Loucy (cell line): ENCODE data around the gene RMDN2.
"Not testable (repeated sequence)": the region's sequence is repeated elsewhere in the genome, so short reads cannot be mapped to it uniquely, and the experiment has no call there.

Source experiments
- H2AFZ ChIP-seq: fragments of 200-600 bp; sonication (generic); 2 replicates; pipeline ENCODE4 v1.6.0; 2016; ENCODE audit warnings: antibody characterized with exemption, mild to moderate bottlenecking, low read length, moderate library complexity
- H3F3A ChIP-seq: fragments of 200-600 bp; 2 replicates; pipeline ENCODE4 v1.6.0; 2016; ENCODE audit warnings: antibody characterized with exemption, low read depth, mild to moderate bottlenecking
- H3K27me3 ChIP-seq: fragments of 200-600 bp; sonication (generic); 2 replicates; pipeline ENCODE4 v1.6.1; 2014; ENCODE audit warnings: low read length, mild to moderate bottlenecking; ENCODE audit not compliant: insufficient read depth, poor library complexity, severe bottlenecking
- H3K36me3 ChIP-seq: fragments of 200-600 bp; sonication (generic); 2 replicates; pipeline ENCODE4 v1.6.1; 2016; ENCODE audit warnings: low read length; ENCODE audit not compliant: insufficient read depth
- H3K4me1 ChIP-seq: fragments of 200-600 bp; sonication (generic); 2 replicates; pipeline ENCODE4 v1.5.1; 2014; ENCODE audit warnings: low read length, mild to moderate bottlenecking; ENCODE audit not compliant: insufficient read depth, poor library complexity, severe bottlenecking
- H3K4me2 ChIP-seq: fragments of 200-600 bp; sonication (generic); 2 replicates; pipeline ENCODE4 v1.6.0; 2014; ENCODE audit warnings: antibody characterized with exemption, low read length, low read depth, mild to moderate bottlenecking; ENCODE audit not compliant: poor library complexity, severe bottlenecking
- H3K4me3 ChIP-seq: fragments of 200-600 bp; sonication (generic); 2 replicates; pipeline ENCODE4 v1.5.1; 2014; ENCODE audit warnings: low read length, mild to moderate bottlenecking, mixed read lengths; ENCODE audit not compliant: poor library complexity, severe bottlenecking
- H3K79me2 ChIP-seq: fragments of 200-600 bp; sonication (generic); 2 replicates; pipeline ENCODE4 v1.6.1; 2014; ENCODE audit warnings: low read length; ENCODE audit not compliant: insufficient read depth
- H3K9ac ChIP-seq: fragments of 200-600 bp; sonication (generic); 2 replicates; pipeline ENCODE4 v1.6.0; 2014; ENCODE audit warnings: mild to moderate bottlenecking, low read depth, low read length, moderate library complexity; ENCODE audit not compliant: poor library complexity, severe bottlenecking
- H3K9me2 ChIP-seq: fragments of 200-600 bp; sonication (generic); replicated peaks from 2 replicates; pipeline ENCODE4 v1.6.1; 2016; ENCODE audit warnings: low read depth, low read length, mixed read lengths
- H3K9me3 ChIP-seq: fragments of 200-600 bp; sonication (generic); 2 replicates; pipeline ENCODE4 v1.6.1; 2014; ENCODE audit warnings: mild to moderate bottlenecking, antibody characterized with exemption, low read length, low read depth; ENCODE audit not compliant: insufficient read depth
- H4K20me1 ChIP-seq: fragments of 200-600 bp; sonication (generic); 2 replicates; pipeline ENCODE4 v1.6.0; 2014; ENCODE audit warnings: antibody characterized with exemption, low read length, mild to moderate bottlenecking; ENCODE audit not compliant: insufficient read depth, poor library complexity, severe bottlenecking
- EZH2phosphoT487 ChIP-seq: fragments of 200-600 bp; IDR thresholded peaks from 2 replicates; pipeline ENCODE4 v1.6.1; 2018; ENCODE audit warnings: antibody characterized with exemption, mild to moderate bottlenecking, moderate library complexity, borderline replicate concordance
- TF ChIP-seq, protein P1 (sequence below): fragments of 200-600 bp; sonication (generic); conservative IDR thresholded peaks from 2 replicates; pipeline ENCODE4 v1.5.1; 2014; ENCODE audit warnings: mild to moderate bottlenecking, antibody characterized with exemption, low read length

Gene RMDN2

DNA sequence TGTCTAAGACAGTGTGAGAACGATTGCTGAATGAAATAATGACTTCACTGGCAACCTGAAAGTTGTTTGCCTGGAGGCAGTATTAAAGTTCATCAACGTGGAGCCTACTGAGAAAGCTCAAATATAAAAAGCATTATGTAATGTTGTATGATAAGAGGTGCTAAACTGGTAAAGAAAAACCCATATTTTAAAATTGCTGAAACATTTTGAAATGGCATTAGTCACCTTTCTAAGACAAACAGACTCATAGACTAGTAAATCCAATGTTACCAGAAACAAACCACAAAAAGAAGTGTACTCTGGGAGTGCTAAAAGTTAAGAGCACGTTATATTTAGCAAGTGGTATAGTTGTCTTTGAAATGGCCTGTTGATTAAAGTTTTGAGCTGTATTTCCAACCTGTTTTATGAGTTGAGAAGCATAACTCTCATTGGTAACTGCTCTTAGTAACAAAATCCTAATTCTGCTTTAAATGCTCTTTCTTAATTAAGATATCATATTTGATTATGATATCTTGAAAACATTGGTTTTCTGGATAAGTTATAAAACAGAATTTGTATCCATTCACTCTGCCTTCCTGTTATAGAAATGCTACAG lies 88.2 kb downstream of the RMDN2 start:
- H3K27me3 ChIP-seq = no peaks in the 10 kb centered on the region
- no peaks in the 10 kb centered on the region for H3K36me3 ChIP-seq
- H3K79me2 ChIP-seq = no peaks in the 10 kb centered on the region
- H3K4me1 ChIP-seq = no peaks in the 10 kb centered on the region
- no peaks in the 10 kb centered on the region for H4K20me1 ChIP-seq
- H3K4me3 ChIP-seq = no peak overlapping the region
- no peak for TF ChIP-seq EZH2phosphoT487
- TF ChIP-seq, protein P1, sequence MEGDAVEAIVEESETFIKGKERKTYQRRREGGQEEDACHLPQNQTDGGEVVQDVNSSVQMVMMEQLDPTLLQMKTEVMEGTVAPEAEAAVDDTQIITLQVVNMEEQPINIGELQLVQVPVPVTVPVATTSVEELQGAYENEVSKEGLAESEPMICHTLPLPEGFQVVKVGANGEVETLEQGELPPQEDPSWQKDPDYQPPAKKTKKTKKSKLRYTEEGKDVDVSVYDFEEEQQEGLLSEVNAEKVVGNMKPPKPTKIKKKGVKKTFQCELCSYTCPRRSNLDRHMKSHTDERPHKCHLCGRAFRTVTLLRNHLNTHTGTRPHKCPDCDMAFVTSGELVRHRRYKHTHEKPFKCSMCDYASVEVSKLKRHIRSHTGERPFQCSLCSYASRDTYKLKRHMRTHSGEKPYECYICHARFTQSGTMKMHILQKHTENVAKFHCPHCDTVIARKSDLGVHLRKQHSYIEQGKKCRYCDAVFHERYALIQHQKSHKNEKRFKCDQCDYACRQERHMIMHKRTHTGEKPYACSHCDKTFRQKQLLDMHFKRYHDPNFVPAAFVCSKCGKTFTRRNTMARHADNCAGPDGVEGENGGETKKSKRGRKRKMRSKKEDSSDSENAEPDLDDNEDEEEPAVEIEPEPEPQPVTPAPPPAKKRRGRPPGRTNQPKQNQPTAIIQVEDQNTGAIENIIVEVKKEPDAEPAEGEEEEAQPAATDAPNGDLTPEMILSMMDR = no peak
- no peaks in the 10 kb centered on the region for H3F3A ChIP-seq
- no peak overlapping the region for H2AFZ ChIP-seq
- no peaks in the 10 kb centered on the region for H3K9me3 ChIP-seq
- no peaks in the 10 kb centered on the region for H3K9me2 ChIP-seq
- no peak overlapping the region for H3K4me2 ChIP-seq
- no peak overlapping the region for H3K9ac ChIP-seq

- H3F3A ChIP-seq = no peaks in the 10 kb centered on the region
- H3K4me2 ChIP-seq = no peak overlapping the region
- no peak overlapping the region for H3K9ac ChIP-seq
- H3K4me3 ChIP-seq = no peak overlapping the region
- H3K27me3 ChIP-seq = peaks cover 3% of the 10 kb centered on the region
- H3K79me2 ChIP-seq = no peaks in the 10 kb centered on the region
- no peaks in the 10 kb centered on the region for H4K20me1 ChIP-seq
- H3K36me3 ChIP-seq = no peaks in the 10 kb centered on the region
- H3K9me3 ChIP-seq = no peaks in the 10 kb centered on the region
- H3K4me1 ChIP-seq = no peaks in the 10 kb centered on the region
- TF ChIP-seq, protein P1 = no peak
- TF ChIP-seq EZH2phosphoT487 = no peak
- H3K9me2 ChIP-seq = no peaks in the 10 kb centered on the region
- no peak overlapping the region for H2AFZ ChIP-seq
These were observed 91.1 kb downstream of the RMDN2 start for GRCh38 chr2:38016219-38016618.

DNA sequence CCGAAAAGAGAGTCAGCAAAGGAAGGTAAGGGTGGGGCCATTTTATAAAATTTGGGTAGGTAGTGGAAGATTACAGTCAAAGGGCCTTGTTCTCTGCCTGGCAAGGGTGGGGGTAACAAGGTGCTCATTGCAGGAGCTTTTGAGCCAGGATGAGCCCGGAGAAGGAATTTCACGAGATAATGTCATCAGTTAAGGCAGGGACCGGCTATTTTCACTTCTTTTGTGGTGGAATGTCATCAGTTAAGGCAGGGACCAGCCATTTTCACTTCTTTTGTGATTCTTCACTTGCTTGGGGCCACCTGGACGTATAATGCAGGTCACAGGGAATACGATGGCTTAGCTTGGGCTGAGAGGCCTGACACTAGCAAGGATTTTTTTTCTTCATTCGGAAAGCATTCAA lies 92.7 kb downstream of the RMDN2 start:
- Histone ChIP-seq H3K27me3 (peaks cover 3% of the 10 kb centered on the region), H3K4me1 (no peaks in the 10 kb centered on the region), H3K9me3 (no peaks in the 10 kb centered on the region), H3K9me2 (no peaks in the 10 kb centered on the region), H3K4me2 (no peak overlapping the region), H2AFZ (no peak overlapping the region), H3K4me3 (no peak overlapping the region), H3K36me3 (no peaks in the 10 kb centered on the region), H4K20me1 (no peaks in the 10 kb centered on the region), H3K9ac (no peak overlapping the region), H3K79me2 (no peaks in the 10 kb centered on the region), H3F3A (no peaks in the 10 kb centered on the region)
- TF ChIP-seq, protein P1 = no peak
- TF ChIP-seq EZH2phosphoT487 = no peak

DNA sequence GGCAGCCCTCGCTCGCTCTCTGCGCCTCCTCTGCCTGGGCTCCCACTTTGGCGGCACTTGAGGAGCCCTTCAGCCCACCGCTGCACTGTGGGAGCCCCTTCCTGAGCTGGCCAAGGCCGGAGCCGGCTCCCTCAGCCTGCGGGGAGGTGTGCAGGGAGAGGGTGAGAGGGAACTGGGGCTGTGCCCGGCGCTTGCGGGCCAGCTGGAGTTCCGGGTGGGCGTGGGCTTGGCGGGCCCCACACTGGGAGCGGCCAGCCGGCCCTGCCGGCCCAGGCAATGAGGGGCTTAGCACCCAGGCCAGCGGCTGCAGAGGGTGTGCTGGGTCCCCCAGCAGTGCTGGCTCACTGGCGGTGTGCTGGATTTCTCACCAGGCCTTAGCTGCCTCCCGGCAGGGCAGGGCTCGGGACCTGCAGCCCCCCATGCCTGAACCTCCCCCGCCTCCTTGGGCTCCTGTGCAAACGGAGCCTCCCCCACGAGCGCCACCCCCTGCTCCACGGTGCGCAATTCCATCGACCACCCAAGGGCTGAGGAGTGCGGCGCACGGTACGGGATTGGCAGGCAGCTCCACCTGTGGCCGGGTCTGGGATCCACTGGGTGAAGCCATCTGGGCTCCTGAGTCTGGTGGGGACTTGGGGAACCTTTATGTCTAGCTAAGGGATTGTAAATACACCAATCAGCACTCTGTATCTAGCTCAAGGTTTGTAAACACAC lies 95.4 kb downstream of the RMDN2 start:
- H3K4me3 ChIP-seq, H3K4me1 ChIP-seq, H4K20me1 ChIP-seq, H2AFZ ChIP-seq, H3K27me3 ChIP-seq, H3K9me3 ChIP-seq, H3K36me3 ChIP-seq, H3K9ac ChIP-seq, H3K9me2 ChIP-seq, H3K4me2 ChIP-seq, H3F3A ChIP-seq, H3K79me2 ChIP-seq: not testable (repeated sequence)
